ENCODE data around the gene TRMT5. TPM values are rescaled to one million over a fixed set of nuclear protein-coding genes. Genes with fewer than 3 reads are reported as not detected.

TRMT5 gene
- total and polyA plus RNA-seq, 9 of the 15 experiments (the other 6 are each of a cell fraction or from before 2014, with no cell fraction given): 8.4 to 20.0 (median 15.1) TPM

GRCh38 chr14:60933920-60934655 is 46.8 kb downstream of the TRMT5 start (continued):
- TF ChIP-seq ZNF217 (CRISPR knock-in tag; IDR thresholded peaks at IDR 0.05): no peak
- TF ChIP-seq ESRRA (IDR thresholded peaks at IDR 0.05; ENCODE audit: borderline replicate concordance, low read depth): no peak
- no peak for TF ChIP-seq HNRNPH1 (optimal IDR thresholded peaks at IDR 0.05; ENCODE audit: low read depth, low read length)
- no peak for TF ChIP-seq HIVEP1 (CRISPR knock-in tag; IDR thresholded peaks at IDR 0.05)
- no peak for TF ChIP-seq ZBTB9 (CRISPR knock-in tag; IDR thresholded peaks at IDR 0.05)
- peak; percentile 44 for TF ChIP-seq NCOR1 (IDR thresholded peaks at IDR 0.05)
- no peak for TF ChIP-seq CHD4 (IDR thresholded peaks at IDR 0.05; ENCODE audit: insufficient read depth, insufficient replicate concordance, low read depth, low read length, poor library complexity, severe bottlenecking)
- TF ChIP-seq E2F4 (CRISPR knock-in tag; IDR thresholded peaks at IDR 0.05; ENCODE audit: low read depth): no peak
- TF ChIP-seq TAF9B (IDR thresholded peaks at IDR 0.05; ENCODE audit: partially characterized antibody): no peak
- no peak for TF ChIP-seq ZNF76 (CRISPR knock-in tag; IDR thresholded peaks at IDR 0.05; ENCODE audit: borderline replicate concordance)
- TF ChIP-seq RAD51 (IDR thresholded peaks at IDR 0.05; ENCODE audit: borderline replicate concordance, low read depth): no peak
- no peak for TF ChIP-seq MTA2 (IDR thresholded peaks at IDR 0.05; ENCODE audit: low read depth)
- no peak for TF ChIP-seq GATAD2A (IDR thresholded peaks at IDR 0.05)
- TF ChIP-seq EWSR1 (IDR thresholded peaks at IDR 0.05; ENCODE audit: borderline replicate concordance, low read depth, partially characterized antibody): no peak
- no peak for TF ChIP-seq NR2C2 (CRISPR knock-in tag; IDR thresholded peaks at IDR 0.05)
- no peak for TF ChIP-seq NR2C2 (tag; IDR thresholded peaks at IDR 0.05)
- TF ChIP-seq ZNF212 (CRISPR knock-in tag; IDR thresholded peaks at IDR 0.05): no peak
- no peak for TF ChIP-seq BACH1 (tag; IDR thresholded peaks at IDR 0.05)
- peak; percentile 53; the same call in 1 of the 2 replicates for TF ChIP-seq TEAD4 (IDR thresholded peaks at IDR 0.05; ENCODE audit: low read length)
- no peak for TF ChIP-seq TEAD4 (CRISPR knock-in tag; IDR thresholded peaks at IDR 0.05; ENCODE audit: borderline replicate concordance)
- TF ChIP-seq PRPF4 (IDR thresholded peaks at IDR 0.05; ENCODE audit: insufficient read depth, low read depth, low read length, poor library complexity, severe bottlenecking): no peak
- no peak for TF ChIP-seq GABPA (tag; conservative IDR thresholded peaks at IDR 0.05; ENCODE audit: low read depth)
